DOHH2 (cell line): ENCODE measurements around the gene GRID2.

ENCODE experiments used
- H3F3A ChIP-seq: fragments of 200-600 bp; sonication (generic), shearing (Covaris generic); 2 replicates; pipeline ENCODE4 v1.6.0; 2016; ENCODE audit warnings: antibody characterized with exemption, mild to moderate bottlenecking; ENCODE audit not compliant: control insufficient read depth, insufficient read depth
- H3K27ac ChIP-seq: fragments of 200-600 bp; sonication (generic); 2 replicates; pipeline ENCODE4 v1.5.1; 2014; ENCODE audit warnings: low read depth, mild to moderate bottlenecking, low read length, moderate library complexity
- H3K27me3 ChIP-seq: fragments of 200-600 bp; sonication (generic); 2 replicates; pipeline ENCODE4 v1.6.1; 2014; ENCODE audit warnings: mild to moderate bottlenecking, low read length, mixed read lengths; ENCODE audit not compliant: control insufficient read depth
- H3K36me3 ChIP-seq: fragments of 200-600 bp; sonication (generic); 2 replicates; pipeline ENCODE4 v1.6.1; 2014; ENCODE audit warnings: mild to moderate bottlenecking, low read length, moderate library complexity, mixed read lengths; ENCODE audit not compliant: control insufficient read depth
- H3K4me1 ChIP-seq: fragments of 200-600 bp; sonication (generic); 2 replicates; pipeline ENCODE4 v1.6.1; 2014; ENCODE audit warnings: mild to moderate bottlenecking, low read length, mixed read lengths; ENCODE audit not compliant: control insufficient read depth
- H3K4me2 ChIP-seq: fragments of 200-600 bp; sonication (generic); 2 replicates; pipeline ENCODE4 v1.6.0; 2014; ENCODE audit warnings: mild to moderate bottlenecking, low read length, moderate library complexity
- H3K4me3 ChIP-seq: fragments of 200-600 bp; sonication (generic); 2 replicates; pipeline ENCODE4 v1.5.1; 2014; ENCODE audit warnings: mild to moderate bottlenecking, low read length, mixed read lengths
- H3K79me2 ChIP-seq: fragments of 200-600 bp; sonication (generic); 2 replicates; pipeline ENCODE4 v1.6.1; 2014; ENCODE audit warnings: mild to moderate bottlenecking, low read length, mixed read lengths; ENCODE audit not compliant: control insufficient read depth
- H3K9me2 ChIP-seq: fragments of 200-600 bp; sonication (generic); replicated peaks from 2 replicates; pipeline ENCODE4 v1.6.1; 2014; ENCODE audit warnings: mild to moderate bottlenecking, low read length, mixed read lengths; ENCODE audit not compliant: control insufficient read depth
- H3K9me3 ChIP-seq: fragments of 200-600 bp; sonication (generic); 2 replicates; pipeline ENCODE4 v1.6.1; 2014; ENCODE audit warnings: antibody characterized with exemption, low read length, mixed read lengths; ENCODE audit not compliant: control insufficient read depth, insufficient read depth
- H4K20me1 ChIP-seq: fragments of 200-600 bp; sonication (generic); 2 replicates; pipeline ENCODE4 v1.6.0; 2014; ENCODE audit warnings: low read depth, mild to moderate bottlenecking, antibody characterized with exemption, low read length, moderate library complexity; ENCODE audit not compliant: control insufficient read depth, insufficient read depth
- CTCF ChIP-seq: fragments of 200-600 bp; sonication (generic); IDR thresholded peaks from one replicate; pipeline ENCODE4 v1.5.1; 2014; ENCODE audit warnings: antibody characterized with exemption, mild to moderate bottlenecking, low read depth, low read length; ENCODE audit not compliant: poor library complexity, severe bottlenecking
- EZH2phosphoT487 ChIP-seq: fragments of 200-600 bp; sonication (generic); IDR thresholded peaks from 2 replicates; pipeline ENCODE4 v1.6.1; 2017; ENCODE audit warnings: borderline replicate concordance, mild to moderate bottlenecking, antibody characterized with exemption, low read length, moderate library complexity, mixed read lengths

The GRID2 gene

GRCh38 chr4:92307866-92308265 lies 4.1 kb downstream of the GRID2 start:
- H3K36me3 ChIP-seq: no peaks in the 10 kb centered on the region
- no peaks in the 10 kb centered on the region for H3K79me2 ChIP-seq
- no peaks in the 10 kb centered on the region for H4K20me1 ChIP-seq
- H3K9me3 ChIP-seq: peaks cover 3% of the 10 kb centered on the region; the same call in 1 of the 2 replicates
- TF ChIP-seq CTCF: no peak
- TF ChIP-seq EZH2phosphoT487: no peak
- no peaks in the 10 kb centered on the region for H3K4me1 ChIP-seq
- no peak overlapping the region for H3K27ac ChIP-seq
- no peak overlapping the region for H3K4me2 ChIP-seq
- no peaks in the 10 kb centered on the region for H3K9me2 ChIP-seq
- H3F3A ChIP-seq: no peaks in the 10 kb centered on the region
- no peaks in the 10 kb centered on the region for H3K27me3 ChIP-seq
- no peak overlapping the region for H3K4me3 ChIP-seq

DNA sequence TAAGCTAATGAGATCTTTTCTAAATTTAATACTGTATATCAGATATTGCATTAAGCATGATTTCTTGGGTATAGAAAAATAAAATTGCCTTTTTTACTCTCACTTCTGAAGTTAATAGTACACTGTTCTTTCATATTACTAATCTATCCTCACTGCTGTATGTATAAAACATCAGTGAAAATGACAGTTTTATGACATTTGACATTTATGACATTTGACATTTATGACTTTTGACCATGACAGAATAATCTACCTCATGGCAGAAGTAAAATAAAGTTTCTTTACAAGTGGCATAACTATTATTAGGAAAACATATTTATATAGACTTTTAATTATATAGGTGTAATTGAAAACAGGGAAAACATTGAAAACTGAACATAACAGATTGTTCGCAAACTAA lies 13.3 kb downstream of the GRID2 start:
- Histone ChIP-seq H3K4me3 (no peak overlapping the region), H3K79me2 (no peaks in the 10 kb centered on the region), H3K4me1 (no peaks in the 10 kb centered on the region), H3K27ac (no peak overlapping the region), H3F3A (no peaks in the 10 kb centered on the region), H3K9me2 (no peaks in the 10 kb centered on the region), H3K9me3 (no peaks in the 10 kb centered on the region), H3K36me3 (no peaks in the 10 kb centered on the region), H3K4me2 (no peak overlapping the region), H3K27me3 (no peaks in the 10 kb centered on the region), H4K20me1 (no peaks in the 10 kb centered on the region)
- TF ChIP-seq CTCF: no peak
- TF ChIP-seq EZH2phosphoT487: no peak

- no peaks in the 10 kb centered on the region for H4K20me1 ChIP-seq
- H3K27ac ChIP-seq: no peak overlapping the region
- H3K36me3 ChIP-seq: no peaks in the 10 kb centered on the region
- H3K4me1 ChIP-seq: no peaks in the 10 kb centered on the region
- H3K4me3 ChIP-seq: no peak overlapping the region
- no peaks in the 10 kb centered on the region for H3K9me3 ChIP-seq
- H3K4me2 ChIP-seq: no peak overlapping the region
- no peak for TF ChIP-seq CTCF
- TF ChIP-seq EZH2phosphoT487: no peak
- H3K79me2 ChIP-seq: no peaks in the 10 kb centered on the region
- no peaks in the 10 kb centered on the region for H3K27me3 ChIP-seq
- H3K9me2 ChIP-seq: no peaks in the 10 kb centered on the region
- no peaks in the 10 kb centered on the region for H3F3A ChIP-seq
Observed at GRCh38 chr4:92328095-92328494, 24.3 kb downstream of the GRID2 start.

DNA sequence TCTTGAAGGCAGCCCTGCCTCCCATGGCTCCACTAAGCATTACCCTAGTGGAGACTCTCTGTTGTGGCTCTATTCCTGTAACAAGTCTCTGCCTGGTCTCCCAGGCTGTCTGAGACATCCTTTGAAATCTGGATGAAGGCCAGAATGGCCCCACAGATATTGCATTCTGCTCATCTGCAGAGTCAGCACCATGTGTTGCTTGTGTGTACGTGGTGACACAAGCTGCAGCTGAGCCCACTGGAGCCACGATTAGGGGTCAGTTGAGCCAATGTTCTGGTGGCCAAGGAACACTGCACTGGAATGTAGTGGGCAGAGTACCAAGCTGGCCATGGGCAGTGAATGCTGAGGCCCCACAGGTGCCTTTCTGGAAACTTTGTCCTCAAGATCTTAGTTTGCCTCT lies 29.2 kb downstream of the GRID2 start:
- Histone ChIP-seq H3K9me3 (no peaks in the 10 kb centered on the region), H3K4me1 (no peaks in the 10 kb centered on the region), H3K9me2 (no peaks in the 10 kb centered on the region), H3K36me3 (no peaks in the 10 kb centered on the region), H3K79me2 (no peaks in the 10 kb centered on the region), H3F3A (no peaks in the 10 kb centered on the region), H4K20me1 (no peaks in the 10 kb centered on the region), H3K4me2 (no peak overlapping the region), H3K27me3 (no peaks in the 10 kb centered on the region), H3K4me3 (no peak overlapping the region), H3K27ac (no peak overlapping the region)
- TF ChIP-seq EZH2phosphoT487 (no peak), CTCF (no peak)
